ENCODE data around the gene ZNF45. TPM values are rescaled to one million over a fixed set of nuclear protein-coding genes. Genes with fewer than 3 reads are reported as not detected.

The ZNF45 gene
- polyA plus RNA-seq (2013, experiment 1 of 2): 11.7 TPM
- polyA plus RNA-seq (2013, experiment 2 of 2): 11.9 TPM

DNA sequence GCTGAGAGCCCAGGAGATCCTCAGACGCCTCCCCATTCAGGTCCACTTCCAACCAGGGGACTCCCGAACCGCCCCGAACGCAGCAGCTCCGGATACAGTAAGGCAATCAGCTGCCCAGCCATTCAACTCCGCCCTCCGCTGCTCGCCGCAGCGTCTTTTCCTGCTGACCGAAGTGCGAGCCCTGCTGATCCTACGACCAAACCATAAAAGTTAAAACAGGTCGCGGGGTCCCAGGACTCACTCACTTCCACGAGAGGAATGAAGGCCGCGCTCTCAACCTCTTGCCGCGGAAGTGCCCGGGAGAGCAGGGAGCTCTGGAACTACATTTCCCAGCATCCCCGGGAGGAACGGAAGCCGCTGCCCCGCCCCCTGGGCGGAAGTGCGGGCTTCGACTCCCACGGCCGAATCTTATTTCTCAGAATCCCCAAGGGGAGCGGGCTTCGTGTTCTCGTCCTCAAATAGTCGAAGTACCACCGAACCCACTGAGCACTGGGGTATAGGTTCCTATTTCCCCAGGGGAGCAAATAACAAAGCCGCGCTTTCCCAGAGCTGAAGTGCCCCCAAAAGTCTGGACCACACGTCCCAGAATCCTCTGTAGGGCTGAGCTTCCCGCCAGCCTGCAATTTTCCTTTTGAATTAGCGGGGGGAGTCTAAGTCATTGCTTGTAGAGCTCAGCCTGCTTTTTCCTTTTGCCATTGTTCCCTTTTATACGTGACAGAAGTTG, at the start of gene ZNF45:
ZNF45 (minus strand) TSS at position 298 of the 724 bp plus-strand sequence. CDS start 13,097 bp downstream, outside the sequence.
- WGBS (ENCODE audit: extremely low coverage, insufficient coverage, low lambda C conversion rate): no CpG with 5 or more reads among the region's 42 CpGs
- no peaks in the 10 kb centered on the region for H3K79me1 ChIP-seq (ENCODE audit: low read length)

DNA sequence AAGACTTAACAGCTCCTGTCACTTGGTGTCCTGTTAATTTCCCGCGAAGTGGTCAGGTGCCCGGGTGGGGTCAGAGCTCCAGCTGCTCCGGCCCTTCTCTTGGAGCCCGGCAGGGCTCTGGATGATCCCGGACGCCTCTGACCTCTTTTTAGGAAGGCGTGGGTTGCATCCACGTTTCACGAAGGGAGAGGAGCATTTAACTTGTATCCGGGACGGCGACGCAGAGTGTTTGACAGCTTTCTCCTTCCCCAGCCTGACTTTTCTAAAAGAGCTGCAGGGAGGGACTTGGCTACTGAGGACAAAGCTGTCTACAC, 49.6 kb upstream of the ZNF45 start:
- Histone ChIP-seq H3K56ac (ENCODE audit: low read length) (peak overlapping the region; percentile 92), H3K9ac (ENCODE audit: low read length) (peak overlapping the region; percentile 86), H3K4me2 (ENCODE audit: low read length) (peak overlapping the region; percentile 63), H2BK120ac (ENCODE audit: low read depth, low read length) (no peak overlapping the region), H2BK5ac (ENCODE audit: low read length) (no peak overlapping the region), H2BK15ac (replicated peaks; ENCODE audit: low read depth) (no peak overlapping the region), H3K79me1 (ENCODE audit: low read length) (peaks cover 7% of the 10 kb centered on the region), H3K27me3 (ENCODE audit: insufficient read depth, low read length, poor library complexity) (no peaks in the 10 kb centered on the region), H3K4ac (ENCODE audit: low read depth, low read length) (no peak overlapping the region), H3K18ac (ENCODE audit: low read length) (no peak overlapping the region), H4K5ac (ENCODE audit: low read length) (no peak overlapping the region), H2AK5ac (ENCODE audit: low read length) (no peak overlapping the region), H3K4me3 (ENCODE audit: low read length) (peak overlapping the region; percentile 95), H3K27ac (ENCODE audit: low read depth, low read length) (no peak overlapping the region), H3K23ac (ENCODE audit: low read length) (no peak overlapping the region), H3K36me3 (ENCODE audit: control insufficient read depth, insufficient read depth, low read length) (no peaks in the 10 kb centered on the region), H3K4me1 (ENCODE audit: control insufficient read depth, low read depth, low read length) (no peaks in the 10 kb centered on the region), H3K79me2 (ENCODE audit: control insufficient read depth, insufficient read depth, low read length) (no peaks in the 10 kb centered on the region), H4K8ac (ENCODE audit: low read depth, low read length) (no peak overlapping the region)
- WGBS (ENCODE audit: extremely low coverage, insufficient coverage, low lambda C conversion rate): no CpG with 5 or more reads among the region's 14 CpGs
- DNase-seq: no peak

More for the DNA sequence above, at the start of gene ZNF45:
- DNase-seq: peak; percentile 95
- H3K4me3 ChIP-seq (ENCODE audit: low read length): peak within 1 kb of the TSS; percentile 92
- H3K23ac ChIP-seq (ENCODE audit: low read length): no peak within 1 kb of the TSS
- peak within 1 kb of the TSS; percentile 90 for H3K9ac ChIP-seq (ENCODE audit: low read length)
- H2BK120ac ChIP-seq (ENCODE audit: low read depth, low read length): no peak within 1 kb of the TSS
- no peak within 1 kb of the TSS for H3K4ac ChIP-seq (ENCODE audit: low read depth, low read length)
- H4K8ac ChIP-seq (ENCODE audit: low read depth, low read length): peak within 1 kb of the TSS; percentile 89
- H2AK5ac ChIP-seq (ENCODE audit: low read length): no peak within 1 kb of the TSS
- H3K36me3 ChIP-seq (ENCODE audit: control insufficient read depth, insufficient read depth, low read length): peaks cover 2% of the 10 kb centered on the region
- H3K4me1 ChIP-seq (ENCODE audit: control insufficient read depth, low read depth, low read length): peaks cover 2% of the 10 kb centered on the region
- H3K27ac ChIP-seq (ENCODE audit: low read depth, low read length): peak within 1 kb of the TSS; percentile 68
- H3K79me2 ChIP-seq (ENCODE audit: control insufficient read depth, insufficient read depth, low read length): peaks cover 2% of the 10 kb centered on the region
- H4K5ac ChIP-seq (ENCODE audit: low read length): no peak within 1 kb of the TSS
- no peak within 1 kb of the TSS for H2BK15ac ChIP-seq (replicated peaks; ENCODE audit: low read depth)
- no peak within 1 kb of the TSS for H2BK5ac ChIP-seq (ENCODE audit: low read length)
- peak within 1 kb of the TSS; percentile 94 for H3K56ac ChIP-seq (ENCODE audit: low read length)
- H3K18ac ChIP-seq (ENCODE audit: low read length): peak within 1 kb of the TSS; percentile 91
- peak within 1 kb of the TSS; percentile 70 for H3K4me2 ChIP-seq (ENCODE audit: low read length)
- H3K27me3 ChIP-seq (ENCODE audit: insufficient read depth, low read length, poor library complexity): no peaks in the 10 kb centered on the region

DNA sequence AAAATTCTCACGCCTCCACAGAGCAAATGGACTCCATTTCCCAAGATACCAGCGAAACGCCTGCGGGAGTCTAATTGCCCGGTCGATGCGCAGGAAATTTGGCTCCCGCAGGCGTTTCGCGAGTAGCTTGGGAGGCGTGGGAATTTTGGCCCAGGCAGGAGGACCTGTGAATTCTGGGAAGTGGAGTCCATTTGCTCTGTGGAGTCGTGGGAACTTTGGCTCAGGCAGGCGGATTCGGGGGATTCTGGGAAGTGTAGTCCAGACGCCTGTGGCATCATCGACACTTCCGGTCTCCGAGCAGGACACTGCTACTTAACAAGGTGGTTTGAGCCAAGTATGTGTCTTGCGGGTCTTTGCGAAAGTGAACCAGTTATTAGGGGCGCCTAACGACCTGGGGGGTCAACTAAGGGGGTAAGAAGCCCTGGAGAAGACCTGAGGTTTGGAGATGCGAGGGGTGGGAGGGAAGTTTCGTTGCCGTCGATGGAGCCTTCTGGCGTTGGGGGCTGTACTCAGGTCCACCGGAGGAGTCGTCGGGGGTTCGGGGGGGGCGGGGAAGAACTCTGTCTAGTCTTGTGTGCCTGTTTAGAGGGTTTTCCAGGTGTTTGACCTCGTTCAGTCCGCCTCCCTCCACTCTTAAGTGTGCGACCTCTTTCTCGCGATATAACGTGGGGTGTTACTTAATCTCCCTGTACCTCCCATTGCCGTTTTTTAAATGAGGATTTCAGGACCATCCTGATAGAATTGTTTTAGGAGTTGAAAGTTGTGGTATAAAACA, 49.0 kb upstream of the ZNF45 start, which contains the start of gene ZNF155:
ZNF155 (plus strand) TSS at position 277 of the 775 bp plus-strand sequence. CDS start 4,356 bp downstream, outside the sequence.
- Histone ChIP-seq H3K4me2 (ENCODE audit: low read length) (peak within 1 kb of the TSS; percentile 63), H2BK5ac (ENCODE audit: low read length) (no peak within 1 kb of the TSS), H3K79me2 (ENCODE audit: control insufficient read depth, insufficient read depth, low read length) (no peaks in the 10 kb centered on the region), H3K4ac (ENCODE audit: low read depth, low read length) (peak within 1 kb of the TSS; percentile 57), H3K4me1 (ENCODE audit: control insufficient read depth, low read depth, low read length) (no peaks in the 10 kb centered on the region), H2BK15ac (replicated peaks; ENCODE audit: low read depth) (no peak within 1 kb of the TSS), H2AK5ac (ENCODE audit: low read length) (no peak within 1 kb of the TSS), H4K5ac (ENCODE audit: low read length) (no peak within 1 kb of the TSS), H3K79me1 (ENCODE audit: low read length) (peaks cover 7% of the 10 kb centered on the region), H4K8ac (ENCODE audit: low read depth, low read length) (peak within 1 kb of the TSS; percentile 67), H3K18ac (ENCODE audit: low read length) (peak within 1 kb of the TSS; percentile 39), H3K4me3 (ENCODE audit: low read length) (peak within 1 kb of the TSS; percentile 95), H3K27ac (ENCODE audit: low read depth, low read length) (no peak within 1 kb of the TSS), H2BK120ac (ENCODE audit: low read depth, low read length) (no peak within 1 kb of the TSS), H3K9ac (ENCODE audit: low read length) (peak within 1 kb of the TSS; percentile 86), H3K56ac (ENCODE audit: low read length) (peak within 1 kb of the TSS; percentile 92), H3K23ac (ENCODE audit: low read length) (no peak within 1 kb of the TSS), H3K27me3 (ENCODE audit: insufficient read depth, low read length, poor library complexity) (no peaks in the 10 kb centered on the region), H3K36me3 (ENCODE audit: control insufficient read depth, insufficient read depth, low read length) (no peaks in the 10 kb centered on the region)
- DNase-seq: peak; percentile 99
- WGBS (ENCODE audit: extremely low coverage, insufficient coverage, low lambda C conversion rate): no CpG with 5 or more reads among the region's 40 CpGs

DNA sequence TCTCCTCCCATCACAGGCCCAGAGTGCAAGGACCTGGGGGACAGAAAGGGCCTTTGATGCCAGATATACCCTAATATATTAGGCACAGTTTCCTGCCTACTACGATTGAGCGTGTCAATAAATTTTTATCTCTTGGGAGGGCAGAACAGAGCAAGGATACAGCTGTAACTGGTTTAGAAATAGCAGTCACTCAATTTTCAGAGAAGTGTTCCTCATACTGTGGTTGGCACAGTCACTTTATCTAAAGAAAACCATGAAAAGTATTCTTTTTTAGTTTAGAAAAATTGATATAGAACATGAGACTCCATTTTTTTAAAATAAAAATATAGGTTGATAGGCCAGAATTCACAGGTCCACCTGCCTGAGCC, 48.4 kb upstream of the ZNF45 start:
- no peak for DNase-seq
- WGBS (ENCODE audit: extremely low coverage, insufficient coverage, low lambda C conversion rate): no CpG with 5 or more reads among the region's 2 CpGs

DNA sequence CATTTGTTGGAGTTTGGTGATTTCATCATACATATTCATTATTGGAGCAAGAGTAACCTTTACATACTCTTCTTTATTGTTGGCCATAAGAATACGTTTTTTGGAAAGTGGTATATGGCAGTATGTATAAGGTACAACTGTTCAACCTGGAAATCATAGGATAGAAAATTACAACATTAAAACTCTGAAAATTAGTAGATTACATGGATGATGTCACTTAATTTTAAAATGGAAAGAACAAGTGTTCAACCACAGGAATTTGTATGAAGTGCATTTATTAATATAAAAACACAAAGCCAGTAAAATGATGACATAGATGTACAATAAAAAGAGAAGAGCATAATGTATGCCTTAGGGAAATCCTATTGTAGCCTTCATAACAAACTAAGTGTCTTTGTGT, 41.6 kb upstream of the ZNF45 start:
- H3K79me2 ChIP-seq (ENCODE audit: control insufficient read depth, insufficient read depth, low read length): no peaks in the 10 kb centered on the region
- H4K8ac ChIP-seq (ENCODE audit: low read depth, low read length): no peak overlapping the region
- H2AK5ac ChIP-seq (ENCODE audit: low read length): no peak overlapping the region
- H3K79me1 ChIP-seq (ENCODE audit: low read length): no peaks in the 10 kb centered on the region
- no peak overlapping the region for H3K4ac ChIP-seq (ENCODE audit: low read depth, low read length)
- no peaks in the 10 kb centered on the region for H3K4me1 ChIP-seq (ENCODE audit: control insufficient read depth, low read depth, low read length)
- no peaks in the 10 kb centered on the region for H3K36me3 ChIP-seq (ENCODE audit: control insufficient read depth, insufficient read depth, low read length)
- no peak overlapping the region for H3K18ac ChIP-seq (ENCODE audit: low read length)
- H3K27me3 ChIP-seq (ENCODE audit: insufficient read depth, low read length, poor library complexity): no peaks in the 10 kb centered on the region
- no peak overlapping the region for H3K4me3 ChIP-seq (ENCODE audit: low read length)
- no peak overlapping the region for H3K4me2 ChIP-seq (ENCODE audit: low read length)
- H2BK15ac ChIP-seq (replicated peaks; ENCODE audit: low read depth): no peak overlapping the region
- H3K9ac ChIP-seq (ENCODE audit: low read length): no peak overlapping the region
- H3K27ac ChIP-seq (ENCODE audit: low read depth, low read length): no peak overlapping the region
- no CpG with 5 or more reads among the region's 1 CpG for WGBS (ENCODE audit: extremely low coverage, insufficient coverage, low lambda C conversion rate)
- H4K5ac ChIP-seq (ENCODE audit: low read length): no peak overlapping the region
- no peak overlapping the region for H2BK5ac ChIP-seq (ENCODE audit: low read length)
- no peak overlapping the region for H2BK120ac ChIP-seq (ENCODE audit: low read depth, low read length)
- no peak overlapping the region for H3K56ac ChIP-seq (ENCODE audit: low read length)
- H3K23ac ChIP-seq (ENCODE audit: low read length): no peak overlapping the region
- no peak for DNase-seq

More for the DNA sequence above, 48.4 kb upstream of the ZNF45 start:
- Histone ChIP-seq H3K4ac (ENCODE audit: low read depth, low read length) (no peak overlapping the region), H2BK120ac (ENCODE audit: low read depth, low read length) (no peak overlapping the region), H3K4me3 (ENCODE audit: low read length) (no peak overlapping the region), H2AK5ac (ENCODE audit: low read length) (no peak overlapping the region), H3K27me3 (ENCODE audit: insufficient read depth, low read length, poor library complexity) (no peaks in the 10 kb centered on the region), H3K79me2 (ENCODE audit: control insufficient read depth, insufficient read depth, low read length) (no peaks in the 10 kb centered on the region), H4K8ac (ENCODE audit: low read depth, low read length) (no peak overlapping the region), H3K18ac (ENCODE audit: low read length) (no peak overlapping the region), H3K23ac (ENCODE audit: low read length) (no peak overlapping the region), H3K56ac (ENCODE audit: low read length) (no peak overlapping the region), H3K9ac (ENCODE audit: low read length) (no peak overlapping the region), H3K27ac (ENCODE audit: low read depth, low read length) (no peak overlapping the region), H4K5ac (ENCODE audit: low read length) (no peak overlapping the region), H3K79me1 (ENCODE audit: low read length) (peaks cover 7% of the 10 kb centered on the region), H3K36me3 (ENCODE audit: control insufficient read depth, insufficient read depth, low read length) (no peaks in the 10 kb centered on the region), H3K4me2 (ENCODE audit: low read length) (no peak overlapping the region), H3K4me1 (ENCODE audit: control insufficient read depth, low read depth, low read length) (no peaks in the 10 kb centered on the region), H2BK15ac (replicated peaks; ENCODE audit: low read depth) (no peak overlapping the region), H2BK5ac (ENCODE audit: low read length) (no peak overlapping the region)
